Trophoblast cell (in vitro differentiated cells and primary cell): ENCODE data around the gene NR4A1. TPM values are rescaled to one million over a fixed set of nuclear protein-coding genes. Genes with fewer than 3 reads are reported as not detected.
A peak's percentile ranks its signal among the peaks of the same experiment; 100 is the strongest.

Experiments used
- DNase-seq, 2 donors: peaks; one replicate each; pipeline ENCODE4 v3.0.0-alpha.2; 2016
- H2AFZ ChIP-seq: 2 replicates; pipeline ENCODE4 v1.6.1; 2013; ENCODE audit warnings: low read length, moderate library complexity, mild to moderate bottlenecking; ENCODE audit not compliant: insufficient read depth, poor library complexity
- H2AK5ac ChIP-seq: 2 replicates; pipeline ENCODE4 v1.6.1; 2013; ENCODE audit warnings: mild to moderate bottlenecking, low read length
- H2BK120ac ChIP-seq: 2 replicates; pipeline ENCODE4 v1.6.1; 2013; ENCODE audit warnings: low read length, mild to moderate bottlenecking, moderate library complexity; ENCODE audit not compliant: insufficient read depth, poor library complexity
- H2BK12ac ChIP-seq: 2 replicates; pipeline ENCODE4 v1.6.1; 2013; ENCODE audit warnings: mild to moderate bottlenecking, low read length, moderate library complexity
- H2BK5ac ChIP-seq: 2 replicates; pipeline ENCODE4 v1.6.1; 2013; ENCODE audit warnings: low read length, low read depth, moderate library complexity, mild to moderate bottlenecking; ENCODE audit not compliant: poor library complexity
- H3K14ac ChIP-seq: 2 replicates; pipeline ENCODE4 v1.6.1; 2013; ENCODE audit warnings: mild to moderate bottlenecking, low read length
- H3K18ac ChIP-seq: 2 replicates; pipeline ENCODE4 v1.6.1; 2013; ENCODE audit warnings: mild to moderate bottlenecking, low read length
- H3K23ac ChIP-seq: 2 replicates; pipeline ENCODE4 v1.6.1; 2013; ENCODE audit warnings: low read length
- H3K27ac ChIP-seq: 2 replicates; pipeline ENCODE4 v1.5.1; 2013; ENCODE audit warnings: low read depth, mild to moderate bottlenecking, inconsistent platforms, low read length, moderate library complexity
- H3K27me3 ChIP-seq: 2 replicates; pipeline ENCODE4 v1.6.1; 2013; ENCODE audit warnings: inconsistent platforms, mild to moderate bottlenecking, low read length, moderate library complexity; ENCODE audit not compliant: insufficient read depth
- H3K36me3 ChIP-seq, 2 experiments: 1 replicate in 1 of 2; 2 replicates in 1 of 2; pipeline ENCODE4 v1.6.1; 2013; ENCODE audit warnings: low read length in 2 of 2, mild to moderate bottlenecking in 2 of 2, moderate library complexity in 1 of 2; ENCODE audit not compliant: insufficient read depth in 2 of 2, control insufficient read depth in 1 of 2
- H3K4ac ChIP-seq: 2 replicates; pipeline ENCODE4 v1.6.1; 2013; ENCODE audit warnings: low read depth, mild to moderate bottlenecking, low read length, moderate library complexity
- H3K4me1 ChIP-seq, 2 experiments: 1 replicate in 1 of 2; 2 replicates in 1 of 2; pipeline ENCODE4 v1.6.1; 2013; ENCODE audit warnings: low read length in 2 of 2, mild to moderate bottlenecking in 2 of 2, moderate library complexity in 1 of 2; ENCODE audit not compliant: insufficient read depth in 2 of 2, control insufficient read depth in 1 of 2
- H3K4me2 ChIP-seq: 2 replicates; pipeline ENCODE4 v1.6.1; 2013; ENCODE audit warnings: inconsistent platforms, mild to moderate bottlenecking, low read length, moderate library complexity
- H3K4me3 ChIP-seq: 2 replicates; pipeline ENCODE4 v1.5.1; 2013; ENCODE audit warnings: mild to moderate bottlenecking, low read depth, low read length, inconsistent platforms
- H3K79me1 ChIP-seq: one replicate; pipeline ENCODE4 v1.6.1; 2013; ENCODE audit warnings: low read length
- H3K79me2 ChIP-seq: 2 replicates; pipeline ENCODE4 v1.6.1; 2013; ENCODE audit warnings: low read length, mild to moderate bottlenecking; ENCODE audit not compliant: control insufficient read depth, insufficient read depth, poor library complexity
- H3K9ac ChIP-seq: 2 replicates; pipeline ENCODE4 v1.6.1; 2013; ENCODE audit warnings: mild to moderate bottlenecking, low read length
- H3K9me3 ChIP-seq: 2 replicates; pipeline ENCODE4 v1.6.1; 2013; ENCODE audit warnings: low read depth, mild to moderate bottlenecking, control low read depth, inconsistent platforms, low read length; ENCODE audit not compliant: insufficient read depth
- H4K12ac ChIP-seq: 2 replicates; pipeline ENCODE4 v1.6.1; 2013; ENCODE audit warnings: low read depth, mild to moderate bottlenecking, low read length, moderate library complexity
- H4K8ac ChIP-seq: 2 replicates; pipeline ENCODE4 v1.6.1; 2013; ENCODE audit warnings: low read depth, mild to moderate bottlenecking, low read length, moderate library complexity
- H4K91ac ChIP-seq: one replicate; pipeline ENCODE4 v1.6.1; 2013; ENCODE audit warnings: low read depth, mild to moderate bottlenecking, low read length, moderate library complexity
- WGBS: extraction: QIAGEN DNeasy Blood & Tissue Kit; methylation state at CpG from one replicate; pipeline ENCODE4 v1.1.7; 2013; ENCODE audit warnings: missing lambda C conversion rate; ENCODE audit not compliant: insufficient read length, insufficient coverage; ENCODE audit errors: extremely low coverage; 5-methylcytosine and 5-hydroxymethylcytosine counted together
- polyA plus RNA-seq: library from polyadenylated mRNA; stranded (reverse); fragments of 200-250 nt; gene quantifications from 2 replicates; pipeline ENCODE4 v1.2.3, GENCODE V29; 2013

Gene NR4A1
- 65.4 and 69.2 TPM in 2 replicates for polyA plus RNA-seq

- Histone ChIP-seq H3K23ac (no peak within 1 kb of the TSS), H2BK5ac (no peak within 1 kb of the TSS), H3K14ac (peak within 1 kb of the TSS; percentile 43), H3K79me2 (peaks cover 4% of the 10 kb centered on the region), H4K12ac (peak within 1 kb of the TSS; percentile 9), H2BK120ac (peak within 1 kb of the TSS; percentile 24), H2BK12ac (peak within 1 kb of the TSS; percentile 8), H3K27ac (peak within 1 kb of the TSS; percentile 54), H3K18ac (peak within 1 kb of the TSS; percentile 33), H3K9me3 (peaks cover 2% of the 10 kb centered on the region), H3K27me3 (no peaks in the 10 kb centered on the region), H3K4ac (peak within 1 kb of the TSS; percentile 7), H4K91ac (peak within 1 kb of the TSS; percentile 21), H3K36me3 (peaks cover 8 to 17% of the 10 kb centered on the region in 2 experiments), H3K4me1 (peaks cover 9 to 18% of the 10 kb centered on the region in 2 experiments), H3K4me3 (peak within 1 kb of the TSS; percentile 74), H2AFZ (peak within 1 kb of the TSS; percentile 41), H3K79me1 (peaks cover 6% of the 10 kb centered on the region), H4K8ac (peak within 1 kb of the TSS; percentile 50), H3K9ac (peak within 1 kb of the TSS; percentile 66), H3K4me2 (peak within 1 kb of the TSS; percentile 96), H2AK5ac (no peak within 1 kb of the TSS)
- peak; percentile 77 to 80 for DNase-seq
- no CpG with 5 or more reads among the region's 77 CpGs for WGBS
Observed at GRCh38 chr12:52050758-52051541, at the start of gene NR4A1. TSS of gene NR4A1 (plus strand) at chr12:52051442. CDS start at chr12:52054329, 2,887 bp downstream.

DNA sequence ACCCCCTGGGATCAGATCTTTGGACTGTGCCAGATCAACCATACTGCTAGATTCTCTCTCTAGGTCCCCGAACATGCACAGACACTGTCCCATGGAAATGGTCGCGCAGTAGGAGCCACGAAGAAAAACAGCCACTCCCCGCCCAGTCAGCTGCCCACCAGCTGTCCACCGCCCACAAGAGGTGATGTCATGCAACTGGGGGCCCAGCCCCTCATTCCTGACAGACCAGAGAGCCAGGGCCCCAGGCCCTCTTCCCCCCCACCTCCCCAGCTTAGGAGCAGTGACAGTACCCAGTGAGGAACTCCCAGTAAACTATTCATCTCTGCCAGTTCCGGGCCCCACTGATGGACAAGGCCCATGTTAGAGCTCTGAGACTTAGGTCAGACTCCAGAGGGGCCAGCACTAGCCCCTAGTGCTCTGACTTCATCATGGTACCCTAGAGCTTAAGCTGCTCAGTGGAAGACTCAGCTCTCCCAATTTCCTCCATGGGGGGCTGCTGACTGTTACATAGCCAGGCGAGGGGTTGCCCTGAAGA, 48.2 kb upstream of the NR4A1 start:
- H2BK120ac ChIP-seq, result no peak overlapping the region
- peaks cover 7% of the 10 kb centered on the region for H3K9me3 ChIP-seq
- H2BK5ac ChIP-seq, result no peak overlapping the region
- no peak overlapping the region for H3K14ac ChIP-seq
- peaks cover 2% of the 10 kb centered on the region for H3K79me1 ChIP-seq
- H2AK5ac ChIP-seq, result no peak overlapping the region
- peaks cover 7 to 12% of the 10 kb centered on the region in 2 experiments for H3K4me1 ChIP-seq
- no peak for DNase-seq
- no peak overlapping the region for H3K4me2 ChIP-seq
- H3K4me3 ChIP-seq, result no peak overlapping the region
- H4K8ac ChIP-seq, result no peak overlapping the region
- H4K12ac ChIP-seq, result no peak overlapping the region
- no peak overlapping the region for H3K27ac ChIP-seq
- no peak overlapping the region for H2AFZ ChIP-seq
- H2BK12ac ChIP-seq, result no peak overlapping the region
- H3K27me3 ChIP-seq, result peaks cover 18% of the 10 kb centered on the region
- no peak overlapping the region for H4K91ac ChIP-seq
- H3K79me2 ChIP-seq, result peaks cover 2% of the 10 kb centered on the region
- H3K18ac ChIP-seq, result no peak overlapping the region
- no peak overlapping the region for H3K9ac ChIP-seq
- H3K36me3 ChIP-seq, result peaks cover 0 to 3% of the 10 kb centered on the region in 2 experiments
- H3K4ac ChIP-seq, result no peak overlapping the region
- no CpG with 5 or more reads among the region's 8 CpGs for WGBS
- no peak overlapping the region for H3K23ac ChIP-seq

DNA sequence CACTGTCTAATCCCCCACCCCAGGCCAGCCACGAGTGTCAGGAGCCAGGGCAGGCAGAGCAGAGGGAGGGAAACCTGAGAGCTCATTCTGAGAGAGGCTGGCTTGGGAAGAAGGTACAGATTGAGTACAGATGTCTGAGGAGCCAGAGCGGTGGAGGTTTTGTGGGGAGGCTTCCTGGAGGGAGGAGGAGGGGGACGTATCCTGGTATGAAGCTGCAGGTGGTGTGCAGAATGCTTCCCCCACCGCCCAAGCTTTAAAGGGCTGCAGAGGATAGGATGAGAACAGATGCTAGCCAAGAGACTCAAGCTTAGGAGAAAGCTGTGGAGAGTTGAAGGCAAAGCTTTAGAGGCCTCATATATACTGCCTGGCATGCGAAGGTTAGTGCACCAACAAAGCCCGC, 47.7 kb upstream of the NR4A1 start:
- Histone ChIP-seq H3K4ac (no peak overlapping the region), H2AK5ac (no peak overlapping the region), H2AFZ (no peak overlapping the region), H3K18ac (no peak overlapping the region), H3K4me1 (peaks cover 7 to 12% of the 10 kb centered on the region in 2 experiments), H3K27ac (no peak overlapping the region), H3K27me3 (peaks cover 19% of the 10 kb centered on the region), H3K14ac (no peak overlapping the region), H2BK5ac (no peak overlapping the region), H3K79me2 (peaks cover 2% of the 10 kb centered on the region), H4K12ac (no peak overlapping the region), H3K36me3 (peaks cover 0 to 3% of the 10 kb centered on the region in 2 experiments), H3K79me1 (peaks cover 2% of the 10 kb centered on the region), H3K4me2 (no peak overlapping the region), H3K9ac (no peak overlapping the region), H3K23ac (no peak overlapping the region), H4K91ac (no peak overlapping the region), H3K9me3 (peaks cover 7% of the 10 kb centered on the region), H2BK12ac (no peak overlapping the region), H2BK120ac (no peak overlapping the region), H3K4me3 (no peak overlapping the region), H4K8ac (no peak overlapping the region)
- WGBS, result no CpG with 5 or more reads among the region's 6 CpGs
- DNase-seq, result no peak

DNA sequence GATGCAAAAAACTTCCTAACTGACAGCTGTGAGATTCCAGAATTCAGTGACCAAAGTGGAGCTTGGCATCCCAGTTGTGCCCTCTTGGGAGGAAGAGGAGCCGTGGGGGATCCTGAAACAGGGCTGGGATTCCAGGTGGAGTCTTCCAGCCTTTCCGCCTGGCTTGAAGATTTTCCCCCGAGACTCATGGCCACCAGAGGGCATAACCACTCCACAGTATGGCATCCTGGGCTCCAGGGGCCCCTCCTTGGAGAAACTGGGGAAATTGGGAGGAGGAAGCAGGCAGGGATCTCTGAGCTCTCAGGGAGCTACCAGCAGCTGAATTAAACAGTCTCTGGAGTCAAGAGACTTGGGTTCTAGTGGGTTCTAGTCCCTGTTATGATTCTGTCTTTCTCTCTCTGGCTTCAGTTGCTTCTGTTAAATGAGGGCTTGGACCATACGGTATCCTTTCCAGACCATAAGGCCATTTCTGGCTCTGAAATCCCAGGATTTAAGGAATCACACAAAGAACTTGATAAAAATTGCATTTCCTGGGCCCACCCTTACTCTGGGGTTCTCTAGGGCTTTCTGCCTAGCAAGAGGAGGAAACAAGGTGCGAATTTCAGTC, 47.1 kb upstream of the NR4A1 start:
- no peak overlapping the region for H3K4ac ChIP-seq
- H4K91ac ChIP-seq, result no peak overlapping the region
- H3K27me3 ChIP-seq, result peaks cover 19% of the 10 kb centered on the region
- no peak overlapping the region for H3K14ac ChIP-seq
- no peak overlapping the region for H3K4me2 ChIP-seq
- no peak overlapping the region for H2AFZ ChIP-seq
- peak in 1 of 2 donors; percentile 71 for DNase-seq
- peaks cover 7 to 12% of the 10 kb centered on the region in 2 experiments for H3K4me1 ChIP-seq
- H3K9ac ChIP-seq, result no peak overlapping the region
- H4K8ac ChIP-seq, result no peak overlapping the region
- no peak overlapping the region for H2BK5ac ChIP-seq
- H3K4me3 ChIP-seq, result no peak overlapping the region
- no peak overlapping the region for H3K23ac ChIP-seq
- H3K36me3 ChIP-seq, result peaks cover 0 to 3% of the 10 kb centered on the region in 2 experiments
- no peak overlapping the region for H3K27ac ChIP-seq
- H3K9me3 ChIP-seq, result peaks cover 7% of the 10 kb centered on the region
- H2BK12ac ChIP-seq, result no peak overlapping the region
- no peak overlapping the region for H4K12ac ChIP-seq
- H3K79me2 ChIP-seq, result peaks cover 2% of the 10 kb centered on the region
- H2BK120ac ChIP-seq, result no peak overlapping the region
- peaks cover 2% of the 10 kb centered on the region for H3K79me1 ChIP-seq
- no CpG with 5 or more reads among the region's 5 CpGs for WGBS
- no peak overlapping the region for H3K18ac ChIP-seq
- no peak overlapping the region for H2AK5ac ChIP-seq
